ENCODE measurements around the gene PCCB. TPM values are rescaled to one million over a fixed set of nuclear protein-coding genes. Genes with fewer than 3 reads are reported as not detected.

PCCB gene
- total RNA-seq, 1 experiment from 2014 or later: 63.4 TPM

GRCh38 chr3:136343446-136343845 is 93.3 kb downstream of the PCCB start:
- Histone ChIP-seq H3K4me1 (ENCODE audit: control insufficient read depth, insufficient read depth, low read length) (peaks cover 3% of the 10 kb centered on the region; the same call in 1 of the 2 replicates), H3K36me3 (ENCODE audit: control insufficient read depth, insufficient read depth, low read length) (peaks cover 2% of the 10 kb centered on the region), H3K4me3 (ENCODE audit: low read depth in 2 of 2, low read length in 2 of 2) (no peak overlapping the region), H3K27me3 (ENCODE audit: control insufficient read depth, insufficient read depth, low read length) (no peaks in the 10 kb centered on the region), H3K27ac (ENCODE audit: low read length) (no peak overlapping the region), H3K9me3 (ENCODE audit: control insufficient read depth, insufficient read depth, low read depth, low read length) (no peaks in the 10 kb centered on the region)
- ChIA-PET POLR2A (no interaction called here), CTCF (no interaction called here)
- DNase-seq (ENCODE audit: low read depth, low spot score) (no peak), ATAC-seq (peak; percentile 32; the same call in 1 of the 2 replicates)
- in situ Hi-C loops (cut with HindIII; ENCODE audit: low pct_unique_long_range_greater_than_20kb, low sequenced_read_pairs) (no loop called here), intact Hi-C loops (cut with micrococcal nuclease; ENCODE audit: unreplicated experiment) (no loop called here)
- no TSS peak for BruUV-seq (replicated peaks)
- no peak for TF ChIP-seq SIN3A (IDR thresholded peaks at IDR 0.05; ENCODE audit: borderline replicate concordance, insufficient read depth, low read depth, low read length)
- no peak for TF ChIP-seq TCF7L2 (IDR thresholded peaks at IDR 0.05; ENCODE audit: low read depth, low read length)
- no peak for TF ChIP-seq CTCF (IDR thresholded peaks at IDR 0.05)

- H3K4me3 ChIP-seq (ENCODE audit: low read depth in 2 of 2, low read length in 2 of 2): no peak overlapping the region
- H3K27me3 ChIP-seq (ENCODE audit: control insufficient read depth, insufficient read depth, low read length): no peaks in the 10 kb centered on the region
- TF ChIP-seq SIN3A (IDR thresholded peaks at IDR 0.05; ENCODE audit: borderline replicate concordance, insufficient read depth, low read depth, low read length) (no peak), CTCF (IDR thresholded peaks at IDR 0.05) (no peak), POLR2AphosphoS5 (IDR thresholded peaks at IDR 0.05; ENCODE audit: low read depth, low read length) (no peak), TCF7L2 (IDR thresholded peaks at IDR 0.05; ENCODE audit: low read depth, low read length) (no peak), REST (IDR thresholded peaks at IDR 0.05; ENCODE audit: insufficient read depth in 1 of 2, low read depth in 2 of 2, low read length in 1 of 2) (no peak)
- no peak overlapping the region for H3K27ac ChIP-seq (ENCODE audit: low read length)
- ATAC-seq (peak; percentile 66), DNase-seq (ENCODE audit: low read depth, low spot score) (peak; percentile 47)
- peaks cover 3% of the 10 kb centered on the region; the same call in 1 of the 2 replicates for H3K4me1 ChIP-seq (ENCODE audit: control insufficient read depth, insufficient read depth, low read length)
- in situ Hi-C loops (cut with HindIII; ENCODE audit: low pct_unique_long_range_greater_than_20kb, low sequenced_read_pairs): no loop called here
- CTCF ChIA-PET: no interaction called here
- peaks cover 2% of the 10 kb centered on the region; the same call in 1 of the 2 replicates for H3K36me3 ChIP-seq (ENCODE audit: control insufficient read depth, insufficient read depth, low read length)
- POLR2A ChIA-PET: interaction anchor here (0.7 kb wide), 1 partner anchor 147 kb away, joined by 4 read pairs; no protein-coding TSS in a partner anchor
- intact Hi-C loops (cut with micrococcal nuclease; ENCODE audit: unreplicated experiment): no loop called here
- BruUV-seq (replicated peaks): no TSS peak
- no peaks in the 10 kb centered on the region for H3K9me3 ChIP-seq (ENCODE audit: control insufficient read depth, insufficient read depth, low read depth, low read length)
These were observed 93.9 kb downstream of the PCCB start for GRCh38 chr3:136343873-136344555.
